T-helper 17 cell (primary cell): ENCODE data around the gene ATPAF1. TPM values are rescaled to one million over a fixed set of nuclear protein-coding genes. Genes with fewer than 3 reads are reported as not detected.

ENCODE experiments used
- ATAC-seq: fragments of 150-1000 bp; cut with Tn5 transposase; 2 replicates; pipeline ENCODE4 v1.10.0; 2021; ENCODE audit warnings: mild to moderate bottlenecking, moderate library complexity
- DNase-seq, 3 donors: peaks; one replicate each; pipeline versions ENCODE4 v3.0.0 to v3.0.0-alpha.2; 2020 to 2021
- H3K9me3 ChIP-seq: one replicate; pipeline ENCODE4 v1.7.0; 2013; ENCODE audit warnings: low read length, mild to moderate bottlenecking; ENCODE audit not compliant: control insufficient read depth, poor library complexity, severe bottlenecking
- H3K27ac Mint-ChIP-seq: one replicate; pipeline ENCODE4 v1.8.0; 2022; ENCODE audit warnings: mild to moderate bottlenecking, moderate library complexity, mixed read lengths
- H3K27me3 Mint-ChIP-seq: one replicate; pipeline ENCODE4 v1.8.0; 2022; ENCODE audit warnings: mixed read lengths
- H3K36me3 Mint-ChIP-seq: one replicate; pipeline ENCODE4 v1.8.0; 2022; ENCODE audit warnings: low read depth, mixed read lengths
- H3K4me1 Mint-ChIP-seq: one replicate; pipeline ENCODE4 v1.8.0; 2022; ENCODE audit warnings: mild to moderate bottlenecking, mixed read lengths
- H3K4me3 Mint-ChIP-seq: one replicate; pipeline ENCODE4 v1.8.0; 2022; ENCODE audit warnings: mild to moderate bottlenecking, moderate library complexity, mixed read lengths
- total RNA-seq, 4 donors: library from RNA in 2 of 4; stranded (reverse) in 2 of 4; gene quantifications; one replicate each; pipeline ENCODE4 v1.2.3 and lab custom pipeline; 2022 to 2026

The ATPAF1 gene
- total RNA-seq, 2 donors from 2014 or later = 19.7 to 21.5 TPM

- Mint-ChIP-seq H3K27me3 (no peaks in the 10 kb centered on the region), H3K4me1 (peaks cover 76% of the 10 kb centered on the region), H3K36me3 (peaks cover 4% of the 10 kb centered on the region), H3K27ac (peak overlapping the region; percentile 91), H3K4me3 (peak overlapping the region; percentile 69)
- H3K9me3 ChIP-seq = no peaks in the 10 kb centered on the region
- DNase-seq (no peak), ATAC-seq (no peak)
Observed at GRCh38 chr1:46599059-46599970, 68.8 kb downstream of the ATPAF1 start.

- DNase-seq (no peak), ATAC-seq (no peak)
- H3K9me3 ChIP-seq = no peaks in the 10 kb centered on the region
- no peaks in the 10 kb centered on the region for H3K27me3 Mint-ChIP-seq
- no peak overlapping the region for H3K4me3 Mint-ChIP-seq
- H3K36me3 Mint-ChIP-seq = peaks cover 12% of the 10 kb centered on the region
- H3K27ac Mint-ChIP-seq = peak overlapping the region; percentile 74
- peaks cover 75% of the 10 kb centered on the region for H3K4me1 Mint-ChIP-seq
Observed at GRCh38 chr1:46596846-46597245, 71.3 kb downstream of the ATPAF1 start.

- ATAC-seq = no peak
- no peaks in the 10 kb centered on the region for H3K9me3 ChIP-seq
- Mint-ChIP-seq H3K27ac (peak overlapping the region; percentile 74), H3K36me3 (peaks cover 12% of the 10 kb centered on the region), H3K4me1 (peaks cover 70% of the 10 kb centered on the region), H3K4me3 (no peak overlapping the region), H3K27me3 (no peaks in the 10 kb centered on the region)
- DNase-seq = no peak
Observed at GRCh38 chr1:46596036-46596435, 72.1 kb downstream of the ATPAF1 start.

GRCh38 chr1:46595127-46595526 lies 73.0 kb downstream of the ATPAF1 start:
- Mint-ChIP-seq H3K4me1 (peaks cover 69% of the 10 kb centered on the region), H3K27ac (peak overlapping the region; percentile 74), H3K4me3 (peak overlapping the region; percentile 82), H3K27me3 (no peaks in the 10 kb centered on the region), H3K36me3 (peaks cover 14% of the 10 kb centered on the region)
- no peak for DNase-seq
- H3K9me3 ChIP-seq = no peaks in the 10 kb centered on the region
- peak; percentile 41 for ATAC-seq

GRCh38 chr1:46594063-46594462 lies 74.1 kb downstream of the ATPAF1 start:
- no peaks in the 10 kb centered on the region for H3K9me3 ChIP-seq
- Mint-ChIP-seq H3K4me3 (peak overlapping the region; percentile 33), H3K27me3 (no peaks in the 10 kb centered on the region), H3K36me3 (peaks cover 20% of the 10 kb centered on the region), H3K27ac (peak overlapping the region; percentile 74), H3K4me1 (peaks cover 62% of the 10 kb centered on the region)
- DNase-seq (no peak), ATAC-seq (no peak)

- no peak overlapping the region for H3K4me3 Mint-ChIP-seq
- peaks cover 22% of the 10 kb centered on the region for H3K36me3 Mint-ChIP-seq
- H3K27ac Mint-ChIP-seq = no peak overlapping the region
- DNase-seq = no peak
- H3K4me1 Mint-ChIP-seq = peaks cover 56% of the 10 kb centered on the region
- ATAC-seq = no peak
- H3K9me3 ChIP-seq = no peaks in the 10 kb centered on the region
- no peaks in the 10 kb centered on the region for H3K27me3 Mint-ChIP-seq
Observed at GRCh38 chr1:46592823-46593222, 75.3 kb downstream of the ATPAF1 start.

- Mint-ChIP-seq H3K4me1 (peaks cover 28% of the 10 kb centered on the region), H3K27ac (no peak overlapping the region), H3K4me3 (no peak overlapping the region), H3K36me3 (peaks cover 22% of the 10 kb centered on the region), H3K27me3 (no peaks in the 10 kb centered on the region)
- H3K9me3 ChIP-seq = no peaks in the 10 kb centered on the region
- DNase-seq (no peak), ATAC-seq (no peak)
Observed at GRCh38 chr1:46589529-46589928, 78.6 kb downstream of the ATPAF1 start.

GRCh38 chr1:46587069-46587468 lies 81.1 kb downstream of the ATPAF1 start:
- Mint-ChIP-seq H3K36me3 (peaks cover 20% of the 10 kb centered on the region), H3K4me3 (no peak overlapping the region), H3K27ac (no peak overlapping the region), H3K4me1 (peaks cover 25% of the 10 kb centered on the region), H3K27me3 (no peaks in the 10 kb centered on the region)
- H3K9me3 ChIP-seq = no peaks in the 10 kb centered on the region
- ATAC-seq = no peak
- no peak for DNase-seq

- Mint-ChIP-seq H3K4me1 (peaks cover 34% of the 10 kb centered on the region), H3K4me3 (no peak overlapping the region), H3K27ac (no peak overlapping the region), H3K27me3 (no peaks in the 10 kb centered on the region), H3K36me3 (peaks cover 21% of the 10 kb centered on the region)
- no peak for DNase-seq
- no peak for ATAC-seq
- H3K9me3 ChIP-seq = no peaks in the 10 kb centered on the region
Observed at GRCh38 chr1:46585312-46585938, 82.7 kb downstream of the ATPAF1 start.

GRCh38 chr1:46583494-46583893 lies 84.7 kb downstream of the ATPAF1 start:
- Mint-ChIP-seq H3K4me1 (peaks cover 29% of the 10 kb centered on the region), H3K27ac (peak overlapping the region; percentile 90), H3K36me3 (peaks cover 11% of the 10 kb centered on the region), H3K27me3 (no peaks in the 10 kb centered on the region), H3K4me3 (no peak overlapping the region)
- ATAC-seq (no peak), DNase-seq (no peak)
- peaks cover 3% of the 10 kb centered on the region for H3K9me3 ChIP-seq

GRCh38 chr1:46582972-46583371 lies 85.2 kb downstream of the ATPAF1 start:
- no peak for DNase-seq
- H3K9me3 ChIP-seq = peaks cover 3% of the 10 kb centered on the region
- no peak overlapping the region for H3K4me3 Mint-ChIP-seq
- H3K4me1 Mint-ChIP-seq = peaks cover 29% of the 10 kb centered on the region
- H3K27ac Mint-ChIP-seq = peak overlapping the region; percentile 90
- H3K36me3 Mint-ChIP-seq = peaks cover 11% of the 10 kb centered on the region
- H3K27me3 Mint-ChIP-seq = no peaks in the 10 kb centered on the region
- no peak for ATAC-seq
